ENCODE results near the gene GLIS1. TPM values are rescaled to one million over a fixed set of nuclear protein-coding genes. Genes with fewer than 3 reads are reported as not detected.

GLIS1 gene
- total and polyA plus RNA-seq, 2 of the 8 experiments (the other 6 are each of a cell fraction or from before 2014, with no cell fraction given), result 0.15 to 0.22 TPM

GRCh38 chr1:53698384-53698980, 40.5 kb downstream of the GLIS1 start:
- 93% methylated on average over 7 of the region's 7 CpGs; no CpG with 5 or more reads in 1 of the 2 experiments for WGBS, 2 experiments (ENCODE audit: extremely low coverage in 1 of 2, insufficient coverage in 1 of 2, insufficient read length in 1 of 2, insufficient replicate concordance in 2 of 2, low coverage in 1 of 2, low lambda C conversion rate in 2 of 2, missing lambda C conversion rate in 1 of 2)
- Histone ChIP-seq H3K36me3 (ENCODE audit: control insufficient read depth in 2 of 4, insufficient read depth in 4 of 4, low read length in 3 of 4) (no peaks in the 10 kb centered on the region), H3K79me1 (ENCODE audit: low read depth, low read length) (no peaks in the 10 kb centered on the region), H3K9me3 (ENCODE audit: insufficient read depth in 2 of 2, low read depth in 1 of 2, low read length in 1 of 2) (no peaks in the 10 kb centered on the region), H3K4ac (replicated peaks; ENCODE audit: insufficient read length, low read depth, low read length) (no peak overlapping the region), H2BK12ac (ENCODE audit: low read depth, low read length) (peak overlapping the region; percentile 17; the same call in 1 of the 2 replicates), H4K91ac (replicated peaks; ENCODE audit: insufficient read length, low read length) (no peak overlapping the region), H4K5ac (ENCODE audit: insufficient read length, low read depth, low read length) (no peak overlapping the region), H3K23me2 (ENCODE audit: low read depth, low read length) (no peaks in the 10 kb centered on the region), H4K20me1 (replicated peaks in 1 of 2; ENCODE audit: control insufficient read depth in 1 of 2, insufficient read depth in 2 of 2, low read length in 2 of 2) (no peaks in the 10 kb centered on the region), H2BK120ac (replicated peaks; ENCODE audit: low read depth, low read length) (no peak overlapping the region), H3K79me2 (ENCODE audit: control insufficient read depth in 1 of 2, insufficient read depth in 2 of 2, low read length in 2 of 2) (no peaks in the 10 kb centered on the region), H2BK15ac (ENCODE audit: low read length) (0 out of 2 replicates have a peak overlapping the region, but pooled peaks have one; percentile 29), H3K27ac (ENCODE audit: low read depth, low read length) (no peak overlapping the region), H3K56ac (replicated peaks; ENCODE audit: insufficient read length, low read depth, low read length) (no peak overlapping the region), H2AFZ (ENCODE audit: low read length) (no peak overlapping the region), H3K27me3 (replicated peaks in 1 of 4; ENCODE audit: control insufficient read depth in 3 of 4, extremely low read depth in 1 of 4, insufficient read depth in 3 of 4, low read length in 3 of 4) (no peaks in the 10 kb centered on the region; a peak in 1 of 7 replicates), H3K18ac (ENCODE audit: extremely low read depth, low read length) (peak overlapping the region; percentile 38; the same call in 1 of the 2 replicates), H4K8ac (ENCODE audit: extremely low read depth, insufficient read depth, low read length) (no peak overlapping the region; the same call in 1 of the 2 replicates), H3K4me3 (ENCODE audit: extremely low read depth in 1 of 4, insufficient read depth in 2 of 4, low read depth in 3 of 4, low read length in 4 of 4) (no peak overlapping the region), H2AK5ac (ENCODE audit: low read depth, low read length) (no peak overlapping the region), H2BK5ac (ENCODE audit: low read depth, low read length) (no peak overlapping the region), H3K14ac (ENCODE audit: insufficient read length) (no peak overlapping the region), H2BK20ac (ENCODE audit: low read length) (no peak overlapping the region), H3K4me2 (ENCODE audit: insufficient read depth in 1 of 2, low read depth in 2 of 2, low read length in 2 of 2) (no peak overlapping the region), H3K9ac (replicated peaks in 1 of 4; ENCODE audit: extremely low read depth in 1 of 4, low read depth in 3 of 4, low read length in 3 of 4) (no peak overlapping the region), H3K4me1 (replicated peaks in 1 of 4; ENCODE audit: control insufficient read depth in 3 of 4, insufficient read depth in 4 of 4, low read length in 3 of 4) (peaks cover 0 to 16% (median 10%) of the 10 kb centered on the region in 4 experiments; a peak in 5 of 7 replicates), H3K23ac (ENCODE audit: insufficient read length) (no peak overlapping the region)
- no peak for DNase-seq (ENCODE audit: low read depth in 1 of 2, low spot score in 2 of 2)
- ChIA-PET POLR2A (ENCODE audit: partially characterized antibody) (no interaction called here), CTCF (ENCODE audit: partially characterized antibody) (interaction anchor here (2.2 to 9.1 kb wide), 2 partner anchors 17 kb away, joined by 7 to 74 read pairs; no protein-coding TSS in a partner anchor)
- no peak for FAIRE-seq
- no peak for TF ChIP-seq JUND (IDR thresholded peaks at IDR 0.05; ENCODE audit: low read length)
- no peak for TF ChIP-seq SRF (IDR thresholded peaks at IDR 0.05; ENCODE audit: low read depth, low read length)

Measured in H1 (cell line).